ENCODE results near the gene CCDC33. TPM values are rescaled to one million over a fixed set of nuclear protein-coding genes. Genes with fewer than 3 reads are reported as not detected.

CCDC33 gene
- total RNA-seq, 1 donor from 2014 or later: not detected

GRCh38 chr15:74378848-74379247 is 142.7 kb downstream of the CCDC33 start:
- H3K4me3 Mint-ChIP-seq (ENCODE audit: unreplicated experiment): no peak overlapping the region
- no peaks in the 10 kb centered on the region for H3K36me3 Mint-ChIP-seq (ENCODE audit: low read depth)
- TF ChIP-seq, protein P1, sequence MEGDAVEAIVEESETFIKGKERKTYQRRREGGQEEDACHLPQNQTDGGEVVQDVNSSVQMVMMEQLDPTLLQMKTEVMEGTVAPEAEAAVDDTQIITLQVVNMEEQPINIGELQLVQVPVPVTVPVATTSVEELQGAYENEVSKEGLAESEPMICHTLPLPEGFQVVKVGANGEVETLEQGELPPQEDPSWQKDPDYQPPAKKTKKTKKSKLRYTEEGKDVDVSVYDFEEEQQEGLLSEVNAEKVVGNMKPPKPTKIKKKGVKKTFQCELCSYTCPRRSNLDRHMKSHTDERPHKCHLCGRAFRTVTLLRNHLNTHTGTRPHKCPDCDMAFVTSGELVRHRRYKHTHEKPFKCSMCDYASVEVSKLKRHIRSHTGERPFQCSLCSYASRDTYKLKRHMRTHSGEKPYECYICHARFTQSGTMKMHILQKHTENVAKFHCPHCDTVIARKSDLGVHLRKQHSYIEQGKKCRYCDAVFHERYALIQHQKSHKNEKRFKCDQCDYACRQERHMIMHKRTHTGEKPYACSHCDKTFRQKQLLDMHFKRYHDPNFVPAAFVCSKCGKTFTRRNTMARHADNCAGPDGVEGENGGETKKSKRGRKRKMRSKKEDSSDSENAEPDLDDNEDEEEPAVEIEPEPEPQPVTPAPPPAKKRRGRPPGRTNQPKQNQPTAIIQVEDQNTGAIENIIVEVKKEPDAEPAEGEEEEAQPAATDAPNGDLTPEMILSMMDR (IDR thresholded peaks at IDR 0.05): no peak
- no peak overlapping the region for H3K27ac Mint-ChIP-seq (ENCODE audit: unreplicated experiment)
- peaks cover 13% of the 10 kb centered on the region for H3K4me1 Mint-ChIP-seq (ENCODE audit: low read depth)
- no peaks in the 10 kb centered on the region for H3K27me3 Mint-ChIP-seq (ENCODE audit: low read depth)
- H3K9me3 Mint-ChIP-seq (ENCODE audit: low read depth): no peaks in the 10 kb centered on the region
- no peak for DNase-seq (ENCODE audit: low spot score)

DNA sequence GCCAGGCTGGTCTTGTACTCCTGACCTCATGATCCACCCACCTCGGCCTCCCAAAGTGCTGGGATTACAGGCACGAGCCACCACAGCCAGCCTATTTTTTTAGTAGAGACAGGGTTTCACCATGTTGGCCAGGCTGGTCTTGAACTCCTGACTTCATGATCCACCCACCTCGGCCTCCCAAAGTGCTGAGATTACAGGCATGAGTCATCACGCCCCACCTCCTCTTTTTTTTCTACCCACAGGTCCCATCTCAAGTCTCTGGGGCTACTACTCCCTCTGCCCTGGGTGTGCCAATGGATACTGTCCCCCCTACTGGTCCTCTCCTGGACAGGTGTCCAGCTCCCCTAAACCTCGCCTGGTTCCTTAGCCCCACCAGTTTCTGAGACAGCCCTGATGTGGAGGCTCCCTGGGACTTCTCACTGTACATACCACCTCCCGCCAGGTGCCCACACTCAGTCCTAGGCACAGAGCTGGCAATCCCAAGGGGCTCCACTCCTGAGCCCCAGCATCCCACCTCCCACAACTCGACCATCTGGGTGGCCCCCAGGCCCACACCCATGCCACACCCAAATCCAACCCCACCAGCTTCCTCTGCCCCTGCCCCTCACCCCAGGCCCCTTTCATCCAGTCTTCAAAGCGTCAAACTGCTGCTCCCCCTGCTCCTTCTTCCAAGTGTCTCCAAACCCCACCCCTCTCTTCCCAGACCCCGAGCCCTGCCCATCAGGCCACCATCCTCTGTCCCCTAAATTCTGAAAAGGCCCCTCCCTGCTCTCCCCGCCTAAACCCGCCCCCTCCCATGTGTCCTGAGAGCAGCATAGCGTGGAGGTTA is 144.4 kb downstream of the CCDC33 start:
- Mint-ChIP-seq H3K27ac (ENCODE audit: unreplicated experiment) (no peak overlapping the region), H3K4me1 (ENCODE audit: low read depth) (peaks cover 3% of the 10 kb centered on the region), H3K9me3 (ENCODE audit: low read depth) (no peaks in the 10 kb centered on the region), H3K36me3 (ENCODE audit: low read depth) (no peaks in the 10 kb centered on the region), H3K4me3 (ENCODE audit: unreplicated experiment) (no peak overlapping the region), H3K27me3 (ENCODE audit: low read depth) (no peaks in the 10 kb centered on the region)
- TF ChIP-seq, protein P1 (IDR thresholded peaks at IDR 0.05): no peak
- DNase-seq (ENCODE audit: low spot score): no peak

DNA sequence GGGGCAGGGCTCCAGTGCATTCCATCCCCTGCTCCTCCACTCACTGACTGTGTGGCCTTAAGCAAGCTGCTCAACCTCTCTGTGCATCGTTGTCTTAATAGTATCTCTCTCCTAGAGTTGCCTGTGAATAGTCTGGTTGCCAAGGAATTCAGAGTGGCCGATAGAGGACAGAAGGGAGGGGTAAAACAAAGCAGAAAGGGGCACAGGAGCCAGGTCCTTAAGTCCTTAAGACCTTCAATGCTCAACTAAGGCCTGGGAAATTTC is 145.0 kb downstream of the CCDC33 start:
- H3K4me3 Mint-ChIP-seq (ENCODE audit: unreplicated experiment): no peak overlapping the region
- no peaks in the 10 kb centered on the region for H3K27me3 Mint-ChIP-seq (ENCODE audit: low read depth)
- peaks cover 3% of the 10 kb centered on the region for H3K4me1 Mint-ChIP-seq (ENCODE audit: low read depth)
- TF ChIP-seq, protein P1 (IDR thresholded peaks at IDR 0.05): no peak
- no peak for DNase-seq (ENCODE audit: low spot score)
- no peaks in the 10 kb centered on the region for H3K36me3 Mint-ChIP-seq (ENCODE audit: low read depth)
- H3K27ac Mint-ChIP-seq (ENCODE audit: unreplicated experiment): no peak overlapping the region
- H3K9me3 Mint-ChIP-seq (ENCODE audit: low read depth): no peaks in the 10 kb centered on the region

GRCh38 chr15:74381481-74381880 is 145.4 kb downstream of the CCDC33 start:
- DNase-seq (ENCODE audit: low spot score): no peak
- Mint-ChIP-seq H3K27ac (ENCODE audit: unreplicated experiment) (no peak overlapping the region), H3K4me3 (ENCODE audit: unreplicated experiment) (no peak overlapping the region)

DNA sequence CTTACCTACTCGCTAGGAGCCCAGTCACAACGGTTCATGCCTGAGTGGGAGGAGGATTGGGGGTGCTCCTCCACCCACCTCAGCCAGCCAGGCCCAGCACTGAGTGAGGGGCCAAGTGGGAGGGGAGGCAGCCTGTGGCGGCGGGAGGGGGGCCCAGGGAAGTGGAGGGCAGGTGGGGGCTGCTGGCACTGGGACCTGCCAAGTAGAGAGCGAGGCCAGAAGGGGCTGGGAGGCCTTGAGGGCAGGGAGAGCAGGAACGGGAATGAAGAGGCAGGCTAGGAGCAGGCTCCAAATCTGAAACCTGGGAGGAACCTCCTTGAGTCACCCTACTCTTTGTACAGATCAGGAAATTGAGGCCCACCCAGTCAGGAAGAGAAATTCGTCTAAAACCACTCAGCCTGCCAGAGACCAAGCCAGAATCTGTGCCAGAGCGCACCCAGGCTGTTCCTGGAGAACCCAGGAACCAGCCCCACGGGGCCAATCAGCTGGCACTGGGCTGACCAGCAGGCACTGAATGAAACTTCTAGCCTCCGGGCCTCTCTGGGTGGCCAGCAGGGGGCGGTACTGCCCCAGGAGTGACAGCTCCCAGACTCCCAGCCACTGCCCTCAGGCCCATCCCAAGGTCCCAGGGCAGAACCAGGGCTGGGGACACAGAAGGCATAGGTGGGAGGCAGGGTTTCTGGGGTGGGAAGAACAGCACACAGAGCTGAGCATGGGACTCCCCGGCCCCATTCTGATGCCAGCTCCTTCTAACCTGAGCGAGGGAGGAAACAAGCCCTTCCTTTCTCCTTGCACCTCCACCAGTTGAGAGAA is 146.1 kb downstream of the CCDC33 start:
- Mint-ChIP-seq H3K9me3 (ENCODE audit: low read depth) (no peaks in the 10 kb centered on the region), H3K36me3 (ENCODE audit: low read depth) (no peaks in the 10 kb centered on the region), H3K4me1 (ENCODE audit: low read depth) (peaks cover 3% of the 10 kb centered on the region)

More at GRCh38 chr15:74381481-74381880, 145.4 kb downstream of the CCDC33 start:
- Mint-ChIP-seq H3K4me1 (ENCODE audit: low read depth) (peaks cover 3% of the 10 kb centered on the region), H3K36me3 (ENCODE audit: low read depth) (no peaks in the 10 kb centered on the region), H3K27me3 (ENCODE audit: low read depth) (no peaks in the 10 kb centered on the region), H3K9me3 (ENCODE audit: low read depth) (no peaks in the 10 kb centered on the region)
- TF ChIP-seq, protein P1 (IDR thresholded peaks at IDR 0.05): no peak

More for the DNA sequence above, 146.1 kb downstream of the CCDC33 start:
- H3K27me3 Mint-ChIP-seq (ENCODE audit: low read depth): no peaks in the 10 kb centered on the region
- H3K27ac Mint-ChIP-seq (ENCODE audit: unreplicated experiment): no peak overlapping the region
- TF ChIP-seq, protein P1 (IDR thresholded peaks at IDR 0.05): peak; percentile 99
- no peak for DNase-seq (ENCODE audit: low spot score)
- H3K4me3 Mint-ChIP-seq (ENCODE audit: unreplicated experiment): no peak overlapping the region

All from chondrocyte (in vitro differentiated cells).